Stimulated activated naive CD8-positive, alpha-beta T cell treated with anti-CD3 and anti-CD28 coated beads, Interleukin-15, amount 100 ng/mL, for 72 hours (primary cell): ENCODE data around the gene MYH7B.

ENCODE experiments used
- ATAC-seq: fragments of 150-1000 bp; cut with Tn5 transposase; 2 replicates; pipeline ENCODE4 v1.10.0; 2021; ENCODE audit warnings: mild to moderate bottlenecking, moderate library complexity
- DNase-seq, 2 donors: peaks; one replicate each; pipeline ENCODE4 v3.0.0; 2021 to 2022
- H3K27ac Mint-ChIP-seq, 2 donors: one replicate each; pipeline ENCODE4 v1.8.0; 2022; ENCODE audit warnings: mild to moderate bottlenecking in 2 of 2, mixed read lengths in 2 of 2, moderate library complexity in 2 of 2
- H3K27me3 Mint-ChIP-seq: one replicate; pipeline ENCODE4 v1.8.0; 2022; ENCODE audit warnings: mixed read lengths
- H3K4me1 Mint-ChIP-seq: one replicate; pipeline ENCODE4 v1.8.0; 2022; ENCODE audit warnings: mild to moderate bottlenecking, mixed read lengths
- H3K4me3 Mint-ChIP-seq, 2 donors: one replicate each; pipeline ENCODE4 v1.8.0; 2022; ENCODE audit warnings: mild to moderate bottlenecking in 2 of 2, mixed read lengths in 2 of 2, moderate library complexity in 1 of 2
- H3K9me3 Mint-ChIP-seq, 2 donors: one replicate each; pipeline ENCODE4 v1.8.0; 2022; ENCODE audit warnings: mixed read lengths in 2 of 2

The MYH7B gene

DNA sequence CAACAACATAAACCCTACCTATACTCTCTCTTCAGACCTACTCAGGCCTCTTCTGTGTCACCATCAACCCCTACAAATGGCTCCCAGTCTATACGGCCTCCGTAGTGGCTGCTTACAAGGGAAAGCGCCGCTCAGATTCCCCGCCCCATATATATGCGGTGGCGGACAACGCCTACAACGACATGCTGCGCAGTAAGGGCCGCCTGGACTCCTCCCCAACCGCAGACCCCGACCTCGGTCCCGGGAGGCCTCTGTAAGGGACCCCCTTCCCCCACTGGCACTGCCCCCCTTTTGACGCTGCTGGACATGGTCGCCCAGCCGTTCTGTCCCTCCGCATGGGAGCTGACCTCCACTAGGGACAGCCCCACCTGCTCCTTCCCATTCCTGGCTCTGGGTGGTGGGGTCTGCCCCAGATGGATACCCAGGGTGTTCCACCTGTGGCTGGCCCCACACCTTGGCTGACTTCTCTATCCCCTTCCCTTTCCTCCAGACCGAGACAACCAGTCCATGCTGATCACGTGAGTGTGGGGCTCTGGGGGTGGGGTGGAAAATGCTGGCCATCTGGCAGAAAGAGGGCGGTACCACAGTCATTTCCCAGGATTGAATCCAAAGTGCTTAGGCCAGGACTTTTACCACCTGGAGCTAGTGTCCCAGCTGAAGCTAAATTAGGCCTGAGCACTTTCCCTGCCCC is 25.0 kb downstream of the MYH7B start:
- no peaks in the 10 kb centered on the region for H3K9me3 Mint-ChIP-seq
- peaks cover 56% of the 10 kb centered on the region for H3K27me3 Mint-ChIP-seq
- no peak overlapping the region for H3K27ac Mint-ChIP-seq
- DNase-seq (no peak), ATAC-seq (no peak)
- H3K4me3 Mint-ChIP-seq: no peak overlapping the region
- H3K4me1 Mint-ChIP-seq: peaks cover 6% of the 10 kb centered on the region

DNA sequence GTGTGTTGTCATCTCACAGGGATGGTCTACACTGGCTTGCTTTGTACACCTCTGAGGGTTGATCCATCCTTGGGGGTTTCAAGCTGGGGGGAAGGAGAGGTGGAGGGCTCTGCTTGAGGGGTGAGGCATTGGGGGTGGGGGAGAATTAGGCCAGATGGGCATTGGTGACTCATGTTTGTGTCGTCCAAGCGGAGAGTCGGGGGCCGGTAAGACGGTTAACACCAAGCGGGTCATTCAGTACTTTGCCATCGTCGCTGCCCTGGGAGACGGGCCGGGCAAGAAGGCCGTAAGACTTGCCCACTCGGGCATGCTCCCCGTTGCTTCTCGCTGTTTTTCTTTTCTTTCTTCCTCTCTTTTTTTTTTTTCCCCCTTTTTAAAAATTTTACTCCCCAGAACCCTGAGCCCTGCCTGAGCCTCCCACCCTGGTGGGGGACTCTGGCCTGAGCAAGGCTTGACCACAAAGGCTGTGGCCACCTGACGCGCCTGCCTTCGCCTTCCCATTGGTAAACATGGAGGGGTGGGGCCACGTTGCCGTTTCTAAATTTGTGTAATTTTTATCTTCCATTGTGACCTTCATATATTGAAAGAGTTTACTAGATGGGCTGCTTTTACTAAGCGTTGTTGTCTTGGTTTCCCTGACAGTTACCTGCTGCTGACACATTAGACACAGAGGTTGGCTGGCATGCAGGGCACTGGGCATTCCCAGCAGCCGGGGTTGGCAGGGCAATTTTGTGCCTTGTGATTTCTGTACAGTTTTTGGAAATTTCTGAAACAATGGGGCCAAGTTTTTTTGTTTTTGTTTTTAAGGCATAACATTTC is 26.8 kb downstream of the MYH7B start:
- peaks cover 6% of the 10 kb centered on the region for H3K4me1 Mint-ChIP-seq

DNA sequence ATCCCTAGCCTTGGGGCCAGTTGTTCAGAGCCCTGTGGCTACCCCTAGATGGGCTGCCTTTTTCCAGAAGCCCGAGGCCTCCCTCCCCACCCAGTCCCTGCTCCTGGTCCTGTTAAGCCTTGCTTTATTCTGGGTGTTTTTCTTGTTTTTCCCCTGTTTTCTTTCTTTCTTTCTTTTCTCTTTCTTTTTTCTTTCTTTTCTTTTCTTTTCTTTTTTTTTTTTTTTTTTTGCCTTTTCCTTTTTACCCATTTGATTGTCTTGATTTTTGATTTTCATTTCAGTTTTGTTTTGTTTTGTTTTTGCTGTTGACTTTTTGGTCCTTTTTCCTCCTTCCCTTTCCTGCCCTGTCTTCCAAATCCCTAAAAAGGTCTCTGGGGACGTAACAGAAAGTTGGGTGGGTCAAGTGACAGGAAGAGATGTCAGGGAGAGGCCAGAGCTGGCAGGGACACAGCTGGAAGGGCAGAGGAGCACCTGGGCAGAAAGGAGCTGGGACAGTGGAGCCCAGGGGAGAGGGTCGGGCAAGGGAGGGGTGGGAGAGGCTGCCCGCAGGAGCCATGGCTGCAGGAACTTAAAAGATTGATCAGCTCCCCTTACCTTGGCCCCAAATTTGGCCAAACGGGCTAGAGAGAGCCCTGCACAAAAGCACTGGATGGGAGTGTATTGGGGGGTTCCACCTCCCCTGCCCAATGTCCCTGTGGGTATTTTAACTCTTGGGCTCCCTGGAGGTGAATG is 27.6 kb downstream of the MYH7B start:
- DNase-seq (no peak), ATAC-seq (no peak)
- Mint-ChIP-seq H3K27ac (peak overlapping the region; percentile 19 to 37), H3K9me3 (no peaks in the 10 kb centered on the region), H3K27me3 (peaks cover 39% of the 10 kb centered on the region), H3K4me3 (no peak overlapping the region), H3K4me1 (peaks cover 6% of the 10 kb centered on the region)

More for the DNA sequence above, 26.8 kb downstream of the MYH7B start:
- ATAC-seq: no peak
- no peak for DNase-seq
- no peak overlapping the region for H3K4me3 Mint-ChIP-seq
- peaks cover 47% of the 10 kb centered on the region for H3K27me3 Mint-ChIP-seq
- H3K9me3 Mint-ChIP-seq: no peaks in the 10 kb centered on the region
- no peak overlapping the region for H3K27ac Mint-ChIP-seq

DNA sequence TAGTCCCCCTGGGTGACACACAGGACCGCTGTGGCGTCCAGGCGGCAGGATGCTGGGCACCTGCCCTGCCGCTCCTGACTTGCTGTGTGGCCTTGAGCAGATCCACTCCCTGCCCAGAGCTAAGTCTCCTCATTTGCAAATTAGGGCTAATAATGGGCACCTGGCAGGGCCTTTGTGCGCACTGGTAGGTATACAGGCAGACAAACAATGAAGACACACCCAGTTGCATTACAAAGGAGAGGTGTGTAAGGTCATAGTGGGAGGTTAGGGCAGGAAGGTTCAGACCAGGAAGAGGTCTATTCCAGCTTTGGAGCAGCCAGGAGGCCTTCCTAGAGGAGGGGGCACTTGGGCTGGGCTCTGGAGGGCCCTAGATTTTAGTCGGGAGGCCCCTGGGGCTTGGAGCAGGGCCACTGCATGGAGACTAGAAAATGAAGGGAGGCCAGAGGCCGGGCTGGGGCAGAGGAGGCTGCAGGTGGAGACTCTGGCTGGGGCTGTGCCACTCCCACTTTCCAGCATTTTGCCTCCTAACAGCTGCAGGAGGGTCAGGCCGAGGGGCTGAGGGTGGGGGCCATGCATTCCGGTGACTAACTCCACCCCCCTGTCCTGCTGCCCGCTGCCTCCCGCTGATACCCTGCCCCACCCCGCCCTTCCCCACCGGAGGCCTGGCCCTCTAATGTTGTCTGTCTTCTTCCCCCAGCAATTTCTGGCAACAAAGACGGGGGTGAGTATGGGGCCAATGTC is 28.5 kb downstream of the MYH7B start:
- Mint-ChIP-seq H3K4me3 (no peak overlapping the region), H3K27ac (no peak overlapping the region), H3K4me1 (peaks cover 6% of the 10 kb centered on the region), H3K9me3 (no peaks in the 10 kb centered on the region), H3K27me3 (peaks cover 39% of the 10 kb centered on the region)
- ATAC-seq (peak; percentile 3), DNase-seq (no peak)

DNA sequence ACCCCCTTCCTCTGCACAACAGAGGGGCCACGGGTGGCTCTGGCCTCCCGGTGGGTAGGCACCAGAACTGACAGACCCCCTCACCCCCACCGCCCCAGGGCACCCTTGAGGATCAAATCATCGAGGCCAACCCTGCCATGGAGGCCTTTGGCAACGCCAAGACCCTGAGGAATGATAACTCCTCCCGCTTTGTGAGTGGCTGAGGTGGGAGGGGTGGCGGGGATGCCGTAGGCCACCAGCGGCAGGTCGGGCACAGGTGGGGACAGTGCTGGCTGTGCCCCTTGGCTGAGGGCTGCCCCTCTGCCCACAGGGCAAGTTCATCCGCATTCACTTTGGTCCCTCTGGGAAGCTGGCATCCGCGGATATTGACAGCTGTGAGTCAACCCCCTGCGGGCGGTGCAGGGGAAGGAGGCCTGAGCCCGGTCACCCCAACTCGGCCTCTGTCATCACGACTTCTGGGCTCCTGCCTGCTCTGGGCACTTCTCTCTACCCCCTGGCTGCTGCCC is 29.1 kb downstream of the MYH7B start:
- no peaks in the 10 kb centered on the region for H3K9me3 Mint-ChIP-seq
- no peak for DNase-seq
- H3K4me3 Mint-ChIP-seq: no peak overlapping the region
- ATAC-seq: peak; percentile 16
- H3K4me1 Mint-ChIP-seq: peaks cover 6% of the 10 kb centered on the region
- H3K27me3 Mint-ChIP-seq: peaks cover 39% of the 10 kb centered on the region
- H3K27ac Mint-ChIP-seq: peak overlapping the region in 1 of 2 donors; percentile 50

DNA sequence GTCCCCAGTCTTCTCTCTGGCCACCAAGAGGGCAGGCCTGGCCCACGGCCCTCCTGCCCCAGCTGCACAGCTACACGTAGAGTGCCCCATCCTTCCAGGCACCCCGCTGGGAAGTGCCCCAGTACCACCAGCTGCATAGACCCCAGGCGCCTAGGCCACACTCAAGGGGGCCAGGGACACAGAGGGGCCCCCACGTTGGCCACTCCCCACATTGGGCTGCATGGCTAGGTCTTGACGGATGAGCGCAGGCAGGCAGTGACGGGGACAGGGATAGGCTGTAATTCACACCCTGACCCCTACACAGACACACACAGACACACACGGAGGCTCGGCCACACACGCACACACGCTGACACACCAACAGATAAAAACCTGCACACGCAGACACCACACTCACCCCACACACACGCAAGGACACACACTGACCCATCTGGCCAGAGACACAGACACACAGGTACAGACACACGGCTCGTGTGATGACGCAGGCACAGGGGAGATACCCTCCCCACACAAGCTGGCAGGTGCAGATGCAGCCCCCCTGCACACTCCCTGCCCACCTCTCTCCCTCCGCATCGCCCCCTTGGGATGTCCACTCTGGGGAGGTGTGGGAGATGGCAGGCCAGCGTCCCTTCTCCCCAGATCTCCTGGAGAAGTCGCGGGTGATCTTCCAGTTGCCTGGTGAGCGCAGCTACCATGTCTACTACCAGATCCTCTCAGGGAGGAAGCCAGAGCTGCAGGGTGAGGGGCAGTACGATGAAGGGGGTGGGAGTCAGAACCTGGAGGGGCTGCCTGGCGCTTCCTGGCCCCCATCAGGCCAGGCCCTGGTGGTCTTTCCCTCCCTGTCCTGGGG is 30.0 kb downstream of the MYH7B start:
- no peak for DNase-seq
- Mint-ChIP-seq H3K27ac (peak overlapping the region; percentile 30 to 35), H3K4me3 (no peak overlapping the region), H3K9me3 (no peaks in the 10 kb centered on the region), H3K27me3 (peaks cover 36% of the 10 kb centered on the region), H3K4me1 (peaks cover 6% of the 10 kb centered on the region)
- ATAC-seq: peak; percentile 16

DNA sequence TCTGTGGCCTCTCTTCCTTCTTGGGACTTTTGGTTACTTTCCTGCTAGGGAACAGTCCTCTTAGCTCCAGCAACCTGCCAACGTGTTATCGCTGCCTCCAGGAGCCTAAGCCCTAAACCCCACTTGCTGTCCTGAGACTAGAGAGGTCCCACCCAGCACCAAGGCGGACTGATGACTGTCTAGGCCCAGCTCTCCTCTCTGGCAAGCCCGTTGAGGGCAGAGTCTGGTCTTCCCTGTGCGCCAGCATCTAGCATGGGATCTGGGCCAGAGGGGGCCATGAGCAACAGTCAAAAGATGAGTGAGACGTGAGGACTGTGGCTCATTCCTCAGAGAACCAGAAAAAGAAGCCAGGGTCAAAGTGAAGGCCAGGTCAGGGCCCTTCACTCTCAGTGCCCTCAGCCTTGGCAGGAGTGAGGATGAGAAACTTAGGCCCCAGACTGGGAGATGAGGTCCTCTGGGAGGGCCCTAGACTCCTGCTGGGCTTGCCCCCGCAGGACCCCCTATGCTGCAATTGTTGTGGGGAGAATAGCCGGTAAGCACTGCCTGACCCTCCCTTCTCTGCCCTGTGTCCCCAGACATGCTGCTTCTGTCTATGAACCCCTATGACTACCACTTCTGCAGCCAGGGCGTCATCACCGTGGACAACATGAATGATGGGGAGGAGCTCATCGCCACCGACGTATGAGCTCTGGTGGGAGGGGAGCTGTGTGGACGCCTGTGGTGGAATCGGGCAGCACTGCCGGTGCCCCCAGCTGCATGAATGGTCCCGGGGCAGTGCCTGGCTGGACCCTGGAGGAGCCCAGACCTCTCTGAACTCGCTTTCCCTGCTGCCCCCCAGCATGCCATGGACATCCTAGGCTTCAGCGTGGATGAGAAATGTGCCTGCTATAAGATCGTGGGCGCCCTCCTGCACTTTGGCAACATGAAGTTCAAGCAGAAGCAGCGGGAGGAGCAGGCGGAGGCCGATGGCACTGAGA is 30.9 kb downstream of the MYH7B start:
- Mint-ChIP-seq H3K4me3 (peak overlapping the region in 1 of 2 donors; percentile 45), H3K4me1 (peaks cover 6% of the 10 kb centered on the region)

DNA sequence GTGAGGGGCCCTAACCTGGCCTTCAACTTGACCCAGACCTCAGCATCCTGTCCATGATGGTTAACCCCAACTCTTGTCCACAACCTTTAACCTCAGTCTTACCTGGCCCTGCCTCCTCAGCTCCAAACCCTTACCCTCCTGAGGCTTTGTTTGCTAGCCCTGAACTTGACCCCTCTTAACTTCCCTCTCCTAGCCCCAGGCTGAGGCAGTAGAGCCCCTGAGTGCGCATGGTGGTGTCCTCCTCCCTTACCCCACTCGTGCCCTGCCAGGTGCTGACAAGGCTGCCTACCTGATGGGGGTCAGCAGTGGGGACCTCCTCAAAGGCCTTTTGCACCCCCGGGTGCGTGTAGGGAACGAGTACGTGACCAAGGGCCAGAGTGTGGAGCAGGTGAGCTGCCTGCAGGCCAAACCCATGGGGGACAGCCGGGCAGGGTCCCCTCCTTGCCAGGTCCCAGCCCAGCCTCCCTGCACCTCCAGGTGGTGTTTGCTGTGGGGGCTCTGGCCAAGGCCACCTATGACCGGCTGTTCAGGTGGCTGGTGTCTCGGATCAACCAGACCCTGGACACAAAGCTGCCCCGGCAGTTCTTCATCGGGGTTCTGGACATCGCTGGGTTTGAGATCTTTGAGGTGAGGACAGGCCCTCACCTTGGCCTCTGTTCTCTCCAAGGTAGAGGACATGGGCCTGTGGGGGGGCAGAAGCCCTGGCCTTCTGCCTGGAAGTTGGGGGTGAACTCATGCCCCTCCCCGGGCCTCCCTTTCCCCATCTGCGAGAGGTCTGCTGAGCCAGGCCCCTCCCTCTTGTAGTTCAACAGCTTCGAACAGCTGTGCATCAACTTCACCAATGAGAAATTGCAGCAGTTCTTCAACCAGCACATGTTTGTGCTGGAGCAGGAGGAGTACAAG is 31.9 kb downstream of the MYH7B start:
- H3K9me3 Mint-ChIP-seq: no peaks in the 10 kb centered on the region

More for the DNA sequence above, 30.9 kb downstream of the MYH7B start:
- ATAC-seq (peak; percentile 5), DNase-seq (no peak)
- Mint-ChIP-seq H3K27ac (peak overlapping the region in 1 of 2 donors; percentile 79), H3K27me3 (peaks cover 27% of the 10 kb centered on the region), H3K9me3 (no peaks in the 10 kb centered on the region)

DNA sequence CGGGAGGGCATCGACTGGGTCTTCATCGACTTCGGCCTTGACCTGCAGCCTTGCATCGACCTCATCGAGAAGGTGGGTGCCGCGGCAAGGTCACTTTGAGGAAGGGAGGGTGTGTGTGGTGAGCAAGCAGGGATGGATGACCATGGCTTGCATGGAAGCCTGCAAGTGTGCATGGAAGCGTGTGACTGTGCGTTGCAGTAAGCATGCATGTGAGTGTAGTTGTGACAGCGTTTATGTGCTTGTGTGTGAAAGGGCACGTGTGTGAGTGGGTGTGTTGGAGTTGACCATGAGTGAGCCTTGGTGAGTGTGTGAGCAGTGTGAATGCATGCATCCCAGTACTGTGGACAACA is 32.5 kb downstream of the MYH7B start:
- H3K27me3 Mint-ChIP-seq: peaks cover 11% of the 10 kb centered on the region
- peaks cover 3% of the 10 kb centered on the region for H3K4me1 Mint-ChIP-seq
- DNase-seq: no peak
- no peaks in the 10 kb centered on the region for H3K9me3 Mint-ChIP-seq
- peak overlapping the region in 1 of 2 donors; percentile 57 for H3K27ac Mint-ChIP-seq
- H3K4me3 Mint-ChIP-seq: no peak overlapping the region
- no peak for ATAC-seq

More for the DNA sequence above, 31.9 kb downstream of the MYH7B start:
- H3K27ac Mint-ChIP-seq: peak overlapping the region in 1 of 2 donors; percentile 57
- H3K27me3 Mint-ChIP-seq: peaks cover 18% of the 10 kb centered on the region
- peaks cover 6% of the 10 kb centered on the region for H3K4me1 Mint-ChIP-seq
- ATAC-seq (peak; percentile 1), DNase-seq (no peak)
- H3K4me3 Mint-ChIP-seq: no peak overlapping the region

DNA sequence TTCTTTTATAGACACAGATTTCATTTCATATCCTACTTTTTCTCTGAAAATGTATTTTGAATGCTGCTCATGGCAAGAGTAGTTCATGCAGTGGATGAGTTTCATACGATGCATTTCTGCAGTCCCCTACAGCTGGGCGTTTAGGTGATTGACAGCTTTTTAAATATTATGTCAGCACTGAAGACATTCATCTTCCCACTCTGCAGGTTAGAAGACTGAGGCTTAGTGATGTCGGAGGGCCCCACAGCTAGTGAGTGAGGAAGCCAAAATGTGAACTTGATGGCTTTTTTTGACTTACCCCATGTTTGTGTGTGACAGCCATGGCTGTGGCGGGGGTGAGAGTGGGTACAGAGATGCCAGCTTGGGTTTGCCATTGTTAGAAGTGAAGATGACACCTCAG is 33.5 kb downstream of the MYH7B start:
- H3K27me3 Mint-ChIP-seq: peaks cover 2% of the 10 kb centered on the region
- H3K9me3 Mint-ChIP-seq: no peaks in the 10 kb centered on the region
- ATAC-seq: no peak
- no peak for DNase-seq
- no peaks in the 10 kb centered on the region for H3K4me1 Mint-ChIP-seq
- no peak overlapping the region for H3K27ac Mint-ChIP-seq
- H3K4me3 Mint-ChIP-seq: no peak overlapping the region

DNA sequence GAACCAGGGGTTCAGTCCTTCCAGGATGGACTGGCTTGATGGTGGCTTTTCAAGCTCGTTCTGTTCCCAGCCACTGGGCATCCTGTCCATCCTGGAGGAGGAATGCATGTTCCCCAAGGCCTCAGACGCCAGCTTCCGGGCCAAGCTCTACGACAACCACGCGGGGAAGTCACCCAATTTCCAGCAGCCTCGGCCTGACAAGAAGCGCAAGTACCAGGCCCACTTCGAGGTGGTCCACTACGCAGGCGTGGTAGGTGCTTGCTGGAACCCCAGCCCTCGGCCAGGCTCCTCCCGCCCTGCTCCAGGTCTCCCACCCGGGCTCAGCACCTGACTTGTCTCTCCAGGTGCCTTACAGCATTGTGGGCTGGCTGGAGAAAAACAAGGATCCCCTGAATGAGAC is 34.0 kb downstream of the MYH7B start:
- H3K4me1 Mint-ChIP-seq: no peaks in the 10 kb centered on the region
- DNase-seq: no peak
- no peak overlapping the region for H3K27ac Mint-ChIP-seq
- no peak overlapping the region for H3K4me3 Mint-ChIP-seq
- H3K9me3 Mint-ChIP-seq: no peaks in the 10 kb centered on the region
- H3K27me3 Mint-ChIP-seq: no peaks in the 10 kb centered on the region
- no peak for ATAC-seq

DNA sequence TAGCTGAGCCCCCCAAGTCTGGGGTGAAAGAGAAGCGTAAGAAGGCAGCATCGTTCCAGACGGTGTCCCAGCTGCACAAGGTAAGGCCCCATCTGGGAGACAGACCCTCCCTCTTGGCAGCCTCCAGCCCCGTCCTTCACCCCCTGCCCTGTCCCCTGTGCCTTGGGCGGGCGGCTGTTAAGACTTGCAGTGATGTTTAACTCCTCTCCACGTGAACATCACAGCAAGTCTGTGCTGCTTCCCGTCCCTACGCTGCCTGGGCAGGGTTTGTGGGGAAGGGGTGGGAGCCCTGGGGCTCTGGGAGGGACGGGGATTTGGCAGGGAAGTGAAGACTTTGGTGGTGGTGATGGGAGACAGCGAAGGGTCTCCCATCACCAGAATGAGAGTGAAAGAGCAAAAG is 34.6 kb downstream of the MYH7B start:
- DNase-seq (no peak), ATAC-seq (no peak)
- no peak overlapping the region for H3K4me3 Mint-ChIP-seq
- H3K27me3 Mint-ChIP-seq: no peaks in the 10 kb centered on the region
- H3K9me3 Mint-ChIP-seq: no peaks in the 10 kb centered on the region
- no peak overlapping the region for H3K27ac Mint-ChIP-seq
- H3K4me1 Mint-ChIP-seq: no peaks in the 10 kb centered on the region
